Tibial nerve (tissue), 4 donors: ENCODE data around the gene ANK2.

Experiments
- CTCF ChIP-seq, 5 experiments: fragments of 200-600 bp in 3 of 5; fragments of 450-650 bp in 2 of 5; sonication (generic) in 3 of 5; IDR thresholded peaks; one replicate each; pipeline ENCODE4 v1.5.1; 2016 to 2019; ENCODE audit warnings: antibody characterized with exemption in 5 of 5, mild to moderate bottlenecking in 3 of 5, moderate library complexity in 2 of 5
- EP300 ChIP-seq, 2 donors: sonication (generic); formaldehyde crosslinking; IDR thresholded peaks; one replicate each; pipeline ENCODE4 v1.6.1; 2017; ENCODE audit warnings: antibody characterized with exemption in 2 of 2, mild to moderate bottlenecking in 1 of 2

- TF ChIP-seq EP300 (IDR thresholded peaks at IDR 0.05) (no peak), CTCF (IDR thresholded peaks at IDR 0.05) (no peak)
Observed at GRCh38 chr4:113053883-113054282, 4.4 kb downstream of the ANK2 start.
